H1 (cell line): ENCODE results near the gene GRID1. TPM values are rescaled to one million over a fixed set of nuclear protein-coding genes. Genes with fewer than 3 reads are reported as not detected.
A peak's percentile ranks its signal among the peaks of the same experiment; 100 is the strongest.

Experiments used
- CTCF ChIA-PET: fragments of 300-600 bp; sonication (Branson Sonifier 250); formaldehyde crosslinking; loops from one replicate; lab custom pipeline; 2021; ENCODE audit not compliant: partially characterized antibody; lab: Charles Lee
- POLR2A ChIA-PET: fragments of 300-600 bp; sonication (Branson Sonifier 250); formaldehyde crosslinking; loops from one replicate; lab custom pipeline; 2021; ENCODE audit warnings: inconsistent platforms; ENCODE audit not compliant: partially characterized antibody; lab: Charles Lee
- DNase-seq, 2 experiments: peaks; one replicate each; pipeline versions ENCODE4 v3.0.0 to v3.0.0-alpha.2; 2010 to 2022; ENCODE audit warnings: low spot score in 2 of 2, low read depth in 1 of 2, mixed read lengths in 1 of 2
- FAIRE-seq: peaks from 2 replicates; lab custom pipeline; 2011; peaks lifted over from hg19 to GRCh38; lab: Jason Lieb, UNC
- H2AFZ ChIP-seq: 2 replicates; pipeline ENCODE4 v1.8.1; 2012; ENCODE audit warnings: low read length, inconsistent platforms
- H2AK5ac ChIP-seq: 2 replicates; pipeline ENCODE4 v1.6.1; 2013; ENCODE audit warnings: low read depth, low read length
- H2BK120ac ChIP-seq: replicated peaks from 2 replicates; pipeline ENCODE3; 2013; ENCODE audit warnings: low read depth, low read length, inconsistent platforms
- H2BK12ac ChIP-seq: 2 replicates; pipeline ENCODE4 v1.6.1; 2013; ENCODE audit warnings: low read depth, low read length
- H2BK15ac ChIP-seq: 2 replicates; pipeline ENCODE4 v1.6.1; 2013; ENCODE audit warnings: low read length
- H2BK20ac ChIP-seq: 2 replicates; pipeline ENCODE4 v1.6.1; 2013; ENCODE audit warnings: low read length
- H2BK5ac ChIP-seq: 2 replicates; pipeline ENCODE4 v1.6.1; 2013; ENCODE audit warnings: low read depth, low read length
- H3K14ac ChIP-seq: 2 replicates; pipeline ENCODE4 v1.6.1; 2013; ENCODE audit warnings: inconsistent platforms; ENCODE audit not compliant: insufficient read length
- H3K18ac ChIP-seq: 2 replicates; pipeline ENCODE4 v1.6.1; 2013; ENCODE audit warnings: low read length; ENCODE audit errors: extremely low read depth
- H3K23ac ChIP-seq: 2 replicates; pipeline ENCODE4 v1.6.1; 2013; ENCODE audit warnings: inconsistent platforms; ENCODE audit not compliant: insufficient read length
- H3K23me2 ChIP-seq: 2 replicates; pipeline ENCODE4 v1.6.1; 2013; ENCODE audit warnings: low read depth, low read length
- H3K27ac ChIP-seq: 2 replicates; pipeline ENCODE4 v1.6.1; 2011; ENCODE audit warnings: low read depth, low read length, inconsistent platforms
- H3K27me3 ChIP-seq, 4 experiments: replicated peaks in 1 of 4; 1 replicate in 1 of 4; 2 replicates in 3 of 4; pipeline versions ENCODE4 v1.6.1 to v1.8.1; 2011 to 2013; ENCODE audit warnings: low read length in 3 of 4, mild to moderate bottlenecking in 3 of 4, inconsistent platforms in 2 of 4, mixed read lengths in 2 of 4, moderate library complexity in 1 of 4; ENCODE audit not compliant: control insufficient read depth in 3 of 4, insufficient read depth in 3 of 4; ENCODE audit errors: extremely low read depth in 1 of 4
- H3K36me3 ChIP-seq, 4 experiments: 2 replicates each; pipeline versions ENCODE4 v1.6.1 to v1.8.1; 2011 to 2013; ENCODE audit warnings: mild to moderate bottlenecking in 4 of 4, low read length in 3 of 4, moderate library complexity in 2 of 4, control low read depth in 1 of 4, inconsistent platforms in 1 of 4; ENCODE audit not compliant: insufficient read depth in 4 of 4, control insufficient read depth in 2 of 4
- H3K4ac ChIP-seq: replicated peaks from 2 replicates; pipeline ENCODE3; 2013; ENCODE audit warnings: low read length, low read depth, mixed read lengths, inconsistent platforms; ENCODE audit not compliant: insufficient read length
- H3K4me1 ChIP-seq, 4 experiments: replicated peaks in 1 of 4; 1 replicate in 1 of 4; 2 replicates in 3 of 4; pipeline versions ENCODE4 v1.6.1 to v1.8.1; 2011 to 2013; ENCODE audit warnings: low read length in 3 of 4, inconsistent platforms in 2 of 4, mixed read lengths in 1 of 4; ENCODE audit not compliant: insufficient read depth in 4 of 4, control insufficient read depth in 3 of 4
- H3K4me2 ChIP-seq, 2 experiments: 2 replicates each; pipeline versions ENCODE4 v1.6.1 to v1.8.1; 2011 to 2013; ENCODE audit warnings: low read depth in 2 of 2, low read length in 2 of 2, control low read depth in 1 of 2, inconsistent platforms in 1 of 2, mild to moderate bottlenecking in 1 of 2; ENCODE audit not compliant: insufficient read depth in 1 of 2
- H3K4me3 ChIP-seq, 4 experiments: fragments of 200-600, 300-600 bp in 1 of 4; sonication (generic), shearing (Covaris generic), sonication (Bioruptor Twin) in 1 of 4; 2 replicates each; pipeline versions ENCODE4 v1.5.1 to v1.8.1; 2011 to 2016; ENCODE audit warnings: low read length in 4 of 4, low read depth in 3 of 4, control low read depth in 2 of 4, inconsistent platforms in 2 of 4, mild to moderate bottlenecking in 2 of 4, mixed read lengths in 1 of 4, moderate library complexity in 1 of 4; ENCODE audit not compliant: insufficient read depth in 2 of 4; ENCODE audit errors: extremely low read depth in 1 of 4
- H3K56ac ChIP-seq: replicated peaks from 2 replicates; pipeline ENCODE3; 2013; ENCODE audit warnings: low read depth, mild to moderate bottlenecking, mixed read lengths, low read length, inconsistent platforms; ENCODE audit not compliant: insufficient read length
- H3K79me1 ChIP-seq: 2 replicates; pipeline ENCODE4 v1.6.1; 2013; ENCODE audit warnings: low read depth, low read length, control low read depth
- H3K79me2 ChIP-seq, 2 experiments: 2 replicates each; pipeline versions ENCODE4 v1.6.1 to v1.8.1; 2012 to 2013; ENCODE audit warnings: low read length in 2 of 2, mild to moderate bottlenecking in 2 of 2, inconsistent platforms in 1 of 2; ENCODE audit not compliant: insufficient read depth in 2 of 2, control insufficient read depth in 1 of 2
- H3K9ac ChIP-seq, 4 experiments: replicated peaks in 1 of 4; 1 replicate in 1 of 4; 2 replicates in 3 of 4; pipeline versions ENCODE4 v1.6.1 to v1.8.1; 2011 to 2013; ENCODE audit warnings: low read depth in 3 of 4, low read length in 3 of 4, control low read depth in 2 of 4, mild to moderate bottlenecking in 2 of 4, moderate library complexity in 2 of 4, inconsistent platforms in 1 of 4; ENCODE audit errors: extremely low read depth in 1 of 4
- H3K9me3 ChIP-seq, 2 experiments: 2 replicates each; pipeline versions ENCODE4 v1.6.1 to v1.8.1; 2012 to 2013; ENCODE audit warnings: mild to moderate bottlenecking in 2 of 2, moderate library complexity in 2 of 2, control low read depth in 1 of 2, inconsistent platforms in 1 of 2, low read depth in 1 of 2, low read length in 1 of 2, mixed read lengths in 1 of 2; ENCODE audit not compliant: insufficient read depth in 2 of 2
- H4K20me1 ChIP-seq, 2 experiments: replicated peaks in 1 of 2; 2 replicates each; pipeline versions ENCODE3 to v1.8.1; 2011 to 2013; ENCODE audit warnings: inconsistent platforms in 2 of 2, low read length in 2 of 2, mild to moderate bottlenecking in 1 of 2; ENCODE audit not compliant: insufficient read depth in 2 of 2, control insufficient read depth in 1 of 2
- H4K5ac ChIP-seq: 2 replicates; pipeline ENCODE4 v1.6.1; 2013; ENCODE audit warnings: low read length, low read depth, mixed read lengths, inconsistent platforms; ENCODE audit not compliant: insufficient read length
- H4K8ac ChIP-seq: 2 replicates; pipeline ENCODE4 v1.8.0; 2013; ENCODE audit warnings: mild to moderate bottlenecking, moderate library complexity, low read length, inconsistent platforms; ENCODE audit not compliant: insufficient read depth; ENCODE audit errors: extremely low read depth
- H4K91ac ChIP-seq: replicated peaks from 2 replicates; pipeline ENCODE3; 2013; ENCODE audit warnings: low read length, mixed read lengths, inconsistent platforms; ENCODE audit not compliant: insufficient read length
- BACH1 ChIP-seq: IDR thresholded peaks from 2 replicates; pipeline ENCODE4 v1.6.1; 2012; ENCODE audit warnings: low read length, improper control_type of control experiment
- BRCA1 ChIP-seq: IDR thresholded peaks from 2 replicates; pipeline ENCODE4 v1.6.1; 2012; ENCODE audit warnings: low read depth, low read length, improper control_type of control experiment
- CREB1 ChIP-seq: IDR thresholded peaks from 2 replicates; pipeline ENCODE4 v1.6.1; 2012; ENCODE audit warnings: inconsistent platforms
- EGR1 ChIP-seq: IDR thresholded peaks from 2 replicates; pipeline ENCODE4 v1.6.1; 2011; ENCODE audit warnings: low read depth, low read length, borderline replicate concordance
- EP300 ChIP-seq, 2 experiments: IDR thresholded peaks; 1 replicate in 1 of 2; 2 replicates in 1 of 2; pipeline ENCODE4 v1.6.1; 2011 to 2012; ENCODE audit warnings: low read depth in 2 of 2, low read length in 2 of 2, mild to moderate bottlenecking in 2 of 2, borderline replicate concordance in 1 of 2, inconsistent platforms in 1 of 2, moderate library complexity in 1 of 2
- GABPA ChIP-seq: IDR thresholded peaks from 2 replicates; pipeline ENCODE4 v1.6.1; 2011; ENCODE audit warnings: mild to moderate bottlenecking, low read length, moderate library complexity, borderline replicate concordance; ENCODE audit not compliant: insufficient read depth
- JUND ChIP-seq: IDR thresholded peaks from 2 replicates; pipeline ENCODE4 v1.6.1; 2011; ENCODE audit warnings: mild to moderate bottlenecking, improper control_type of control experiment, low read length
- KDM1A ChIP-seq: fragments of 200-600, 300-600 bp; sonication (generic); IDR thresholded peaks from 2 replicates; pipeline ENCODE4 v1.7.1; 2016; ENCODE audit warnings: mild to moderate bottlenecking, low read length, borderline replicate concordance
- KDM5A ChIP-seq: fragments of 200-600 bp; IDR thresholded peaks from 2 replicates; pipeline ENCODE4 v1.7.1; 2012; ENCODE audit warnings: mild to moderate bottlenecking, low read length, inconsistent platforms, mixed read lengths
- NRF1 ChIP-seq: IDR thresholded peaks from 2 replicates; pipeline ENCODE4 v1.6.1; 2011; ENCODE audit warnings: mild to moderate bottlenecking, low read depth, low read length, improper control_type of control experiment
- POU5F1 ChIP-seq: IDR thresholded peaks from 2 replicates; pipeline ENCODE4 v1.6.1; 2011; ENCODE audit warnings: low read depth, mild to moderate bottlenecking, low read length, moderate library complexity
- SP4 ChIP-seq: IDR thresholded peaks from 2 replicates; pipeline ENCODE4 v1.6.1; 2012; ENCODE audit warnings: low read length, inconsistent platforms
- WGBS, 2 experiments: shearing (Covaris generic) in 1 of 2; methylation state at CpG; one replicate each; pipeline versions ENCODE4 v1.1.6 to v1.1.7; 2013 to 2015; ENCODE audit warnings: low lambda C conversion rate in 2 of 2, mixed read lengths in 2 of 2, inconsistent platforms in 1 of 2, low coverage in 1 of 2, missing lambda C conversion rate in 1 of 2; ENCODE audit not compliant: insufficient replicate concordance in 2 of 2, insufficient coverage in 1 of 2, insufficient read length in 1 of 2; ENCODE audit errors: extremely low coverage in 1 of 2, missing lambda C conversion rate in 1 of 2; 5-methylcytosine and 5-hydroxymethylcytosine counted together
- polyA plus RNA-seq, 7 experiments: library from polyadenylated mRNA; depleted of rRNA in 3 of 7; stranded (reverse) in 5 of 7; unstranded in 2 of 7; fragments of >200 nt in 5 of 7; fragments of 200-250 nt in 2 of 7; gene quantifications; 1 replicate in 5 of 7; 2 replicates in 1 of 7; 4 replicates in 1 of 7; pipeline versions ENCODE4 v1.2.1 to v1.2.3, GENCODE V29; 2011 to 2013; ENCODE audit warnings: missing spikeins in 2 of 7, mixed read lengths in 2 of 7
- total RNA-seq: library from RNA; stranded (reverse); fragmentation: NEBNext Ultra II Directional; extraction: Animal tissue kit (Norgen Biotek cat#: 25700); gene quantifications from 2 replicates; pipeline ENCODE4 v1.2.1, GENCODE V29; 2021

GRID1 gene
- total and polyA plus RNA-seq, 2 of the 8 experiments (the other 6 are each of a cell fraction or from before 2014, with no cell fraction given): 0.22 to 0.30 TPM

DNA sequence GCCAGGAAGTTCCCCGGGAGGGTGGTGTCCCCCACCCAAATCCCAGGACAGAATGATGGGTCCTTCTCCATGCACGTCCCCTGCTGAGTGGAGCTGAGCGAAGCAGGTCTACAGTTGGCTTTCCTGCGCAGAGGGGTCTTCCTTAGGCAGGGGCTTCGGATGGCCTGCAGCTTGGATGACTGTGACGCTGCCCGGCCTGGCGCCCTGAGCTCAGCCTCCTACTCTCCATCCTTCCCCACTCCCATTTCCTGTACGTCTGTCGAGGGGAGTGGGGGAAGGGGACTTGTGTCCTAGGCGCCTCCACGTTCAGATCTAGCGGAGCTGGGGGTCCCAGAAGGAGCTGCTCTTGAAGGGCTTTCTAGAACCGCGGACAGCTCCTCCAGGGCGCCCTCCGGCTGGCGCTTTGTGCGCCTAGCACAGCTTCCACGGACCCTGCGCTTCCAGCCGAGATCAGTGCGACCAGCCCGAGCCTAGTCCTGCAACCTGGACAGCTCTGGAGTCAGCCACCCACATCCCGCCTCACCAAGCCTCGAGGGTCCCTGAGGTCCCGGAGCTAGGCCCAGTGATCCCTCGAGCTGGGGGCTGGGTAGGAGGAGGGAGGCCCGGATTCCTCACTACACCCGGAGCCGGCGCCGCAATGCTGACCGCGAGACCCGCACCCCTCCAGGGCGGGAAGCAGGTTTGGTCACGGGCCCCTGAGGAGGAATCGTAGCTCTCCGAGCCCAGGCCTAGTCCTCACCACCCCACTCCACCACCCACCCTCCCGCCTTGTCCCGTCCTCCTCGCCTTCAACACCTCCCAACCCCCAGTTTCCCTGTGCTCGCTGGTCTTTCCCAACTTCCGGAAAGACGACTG lies 1.9 kb downstream of the GRID1 start:
- POLR2A ChIA-PET: interaction anchor here (0.9 to 1.3 kb wide), 2 partner anchors 15 to 25 kb away, joined by 3 to 4 read pairs; no protein-coding TSS in a partner anchor
- H3K4me3 ChIP-seq: peak overlapping the region; percentile 18 to 59 (median 26); a peak in 5 of 8 replicates
- H3K4me1 ChIP-seq: peaks cover 0 to 34% (median 23%) of the 10 kb centered on the region in 4 experiments; a peak in 6 of 7 replicates
- TF ChIP-seq GABPA (0 out of 2 replicates have a peak, but pooled peaks have one; percentile 33), SP4 (no peak), NRF1 (no peak), EP300 (IDR thresholded peaks at IDR 0.05; ENCODE audit: borderline replicate concordance in 1 of 2, low read depth in 2 of 2, low read length in 2 of 2) (no peak), BACH1 (no peak), POU5F1 (no peak), CREB1 (no peak), JUND (no peak), BRCA1 (no peak), EGR1 (no peak), KDM1A (no peak), KDM5A (no peak)

More for the DNA sequence above, 1.9 kb downstream of the GRID1 start:
- Histone ChIP-seq H3K23me2 (peaks cover 25% of the 10 kb centered on the region; the same call in 1 of the 2 replicates), H3K4ac (no peak overlapping the region), H3K23ac (no peak overlapping the region), H3K9me3 (peaks cover 0 to 6% of the 10 kb centered on the region in 2 experiments; a peak in 1 of 4 replicates), H3K18ac (peak overlapping the region; percentile 19; the same call in 1 of the 2 replicates), H2AFZ (no peak overlapping the region), H2AK5ac (no peak overlapping the region), H2BK5ac (no peak overlapping the region), H2BK20ac (no peak overlapping the region), H3K27me3 (peaks cover 68 to 85% (median 82%) of the 10 kb centered on the region in 4 experiments), H3K9ac (no peak overlapping the region), H2BK12ac (no peak overlapping the region), H3K56ac (no peak overlapping the region), H3K79me2 (no peaks in the 10 kb centered on the region), H3K79me1 (no peaks in the 10 kb centered on the region), H4K5ac (no peak overlapping the region), H2BK15ac (0 out of 2 replicates have a peak overlapping the region, but pooled peaks have one; percentile 46), H4K8ac (no peak overlapping the region), H3K4me2 (peak overlapping the region; percentile 67 to 91), H3K36me3 (no peaks in the 10 kb centered on the region), H3K14ac (no peak overlapping the region), H2BK120ac (no peak overlapping the region), H3K27ac (no peak overlapping the region), H4K91ac (no peak overlapping the region), H4K20me1 (peaks cover 17 to 19% of the 10 kb centered on the region in 2 experiments)
- no peak for FAIRE-seq
- CTCF ChIA-PET: interaction anchor here (0.7 to 25.6 kb wide), 15 partner anchors 3 to 264 kb away, joined by 3 to 498 read pairs (median 3); partner anchors contain the start of gene GRID1
- peak in 1 of 2 experiments; percentile 82 for DNase-seq
- 10% methylated on average over 31 of the region's 46 CpGs; no CpG with 5 or more reads in 1 of the 2 experiments for WGBS, 2 experiments
